Fibroblast of lung (primary cell): ENCODE data around the gene NIBAN1. TPM values are rescaled to one million over a fixed set of nuclear protein-coding genes. Genes with fewer than 3 reads are reported as not detected.

ENCODE experiments used
- DNase-seq, 2 donors: peaks; one replicate each; pipeline versions ENCODE4 v3.0.0 to v3.0.0-alpha.2; 2010; ENCODE audit warnings: low read depth in 2 of 2
- H2AFZ ChIP-seq: 2 replicates; pipeline ENCODE4 v1.5.1; 2012; ENCODE audit warnings: low read length, control low read depth, inconsistent platforms
- H3K27ac ChIP-seq: 2 replicates; pipeline ENCODE4 v1.5.1; 2011; ENCODE audit warnings: low read length, control low read depth; ENCODE audit not compliant: insufficient read depth
- H3K27me3 ChIP-seq: 2 replicates; pipeline ENCODE4 v1.5.1; 2011; ENCODE audit warnings: mild to moderate bottlenecking, low read length; ENCODE audit not compliant: control insufficient read depth, insufficient read depth
- H3K36me3 ChIP-seq: 2 replicates; pipeline ENCODE4 v1.5.1; 2011; ENCODE audit warnings: low read length; ENCODE audit not compliant: control insufficient read depth, insufficient read depth
- H3K4me1 ChIP-seq: 2 replicates; pipeline ENCODE4 v1.5.1; 2011; ENCODE audit warnings: low read length; ENCODE audit not compliant: control insufficient read depth, insufficient read depth; ENCODE audit errors: extremely low read depth
- H3K4me2 ChIP-seq: 2 replicates; pipeline ENCODE4 v1.5.1; 2011; ENCODE audit warnings: low read length, control low read depth; ENCODE audit not compliant: insufficient read depth; ENCODE audit errors: extremely low read depth
- H3K4me3 ChIP-seq, 4 experiments: fragments of 200-600 bp in 1 of 4; sonication (generic) in 1 of 4; replicated peaks in 1 of 4; 2 replicates each; pipeline ENCODE4 v1.5.1; 2011 to 2016; ENCODE audit warnings: low read length in 4 of 4, low read depth in 3 of 4, mild to moderate bottlenecking in 3 of 4, control low read depth in 2 of 4, inconsistent platforms in 1 of 4, mixed read lengths in 1 of 4; ENCODE audit not compliant: insufficient read depth in 1 of 4; ENCODE audit errors: control extremely low read depth in 1 of 4
- H3K79me2 ChIP-seq: 2 replicates; pipeline ENCODE4 v1.5.1; 2012; ENCODE audit warnings: mild to moderate bottlenecking, low read length, inconsistent platforms; ENCODE audit not compliant: control insufficient read depth, insufficient read depth
- H3K9ac ChIP-seq: 2 replicates; pipeline ENCODE4 v1.5.1; 2011; ENCODE audit warnings: mild to moderate bottlenecking, low read length, control low read depth; ENCODE audit not compliant: insufficient read depth
- H3K9me3 ChIP-seq: 2 replicates; pipeline ENCODE4 v1.5.1; 2012; ENCODE audit warnings: low read depth, low read length; ENCODE audit not compliant: control insufficient read depth, insufficient read depth
- H4K20me1 ChIP-seq: 2 replicates; pipeline ENCODE4 v1.5.1; 2011; ENCODE audit warnings: low read length; ENCODE audit not compliant: control insufficient read depth, insufficient read depth; ENCODE audit errors: extremely low read depth
- CTCF ChIP-seq, 2 donors: IDR thresholded peaks in 1 of 2; conservative IDR thresholded peaks in 1 of 2; 1 replicate in 1 of 2; 2 replicates in 1 of 2; pipeline ENCODE4 v1.5.1; 2011 to 2012; ENCODE audit warnings: low read length in 2 of 2, control low read depth in 1 of 2, inconsistent platforms in 1 of 2, low read depth in 1 of 2, mild to moderate bottlenecking in 1 of 2
- EZH2 ChIP-seq: IDR thresholded peaks from 2 replicates; pipeline ENCODE4 v1.5.1; 2012; ENCODE audit warnings: low read length, control low read depth, mild to moderate bottlenecking; ENCODE audit errors: missing control alignments
- polyA plus RNA-seq, 2 donors: library from polyadenylated mRNA; depleted of rRNA in 1 of 2; stranded (reverse) in 1 of 2; unstranded in 1 of 2; fragments of >200 nt; gene quantifications; 2 replicates each; pipeline ENCODE4 v1.2.1, GENCODE V29; 2011 to 2012; ENCODE audit warnings: missing spikeins in 1 of 2
- total RNA-seq: library from RNA; depleted of rRNA; stranded (reverse); fragments of >200 nt; gene quantifications from 2 replicates; pipeline ENCODE4 v1.2.1, GENCODE V29; 2014

Gene NIBAN1
- total and polyA plus RNA-seq, 2 donors (not counting 1 experiment from before 2014, with no cell fraction given), result 11.9 to 122 TPM

GRCh38 chr1:185016880-185017279, 42.6 kb upstream of the NIBAN1 start:
- H3K36me3 ChIP-seq, result no peaks in the 10 kb centered on the region
- no peaks in the 10 kb centered on the region for H3K79me2 ChIP-seq
- H3K9me3 ChIP-seq, result no peaks in the 10 kb centered on the region
- no peak overlapping the region for H3K9ac ChIP-seq
- H3K27me3 ChIP-seq, result no peaks in the 10 kb centered on the region
- TF ChIP-seq CTCF (conservative IDR thresholded peaks at IDR 0.05 in 1 of 2, IDR thresholded peaks at IDR 0.05 in 1 of 2; ENCODE audit: low read depth in 1 of 2, low read length in 2 of 2), result no peak
- no peak overlapping the region for H3K4me3 ChIP-seq
- peak in 1 of 2 donors; percentile 6 for DNase-seq
- H3K4me1 ChIP-seq, result peaks cover 5% of the 10 kb centered on the region
- H3K27ac ChIP-seq, result no peak overlapping the region
- H4K20me1 ChIP-seq, result no peaks in the 10 kb centered on the region
- H2AFZ ChIP-seq, result no peak overlapping the region
- H3K4me2 ChIP-seq, result no peak overlapping the region

DNA sequence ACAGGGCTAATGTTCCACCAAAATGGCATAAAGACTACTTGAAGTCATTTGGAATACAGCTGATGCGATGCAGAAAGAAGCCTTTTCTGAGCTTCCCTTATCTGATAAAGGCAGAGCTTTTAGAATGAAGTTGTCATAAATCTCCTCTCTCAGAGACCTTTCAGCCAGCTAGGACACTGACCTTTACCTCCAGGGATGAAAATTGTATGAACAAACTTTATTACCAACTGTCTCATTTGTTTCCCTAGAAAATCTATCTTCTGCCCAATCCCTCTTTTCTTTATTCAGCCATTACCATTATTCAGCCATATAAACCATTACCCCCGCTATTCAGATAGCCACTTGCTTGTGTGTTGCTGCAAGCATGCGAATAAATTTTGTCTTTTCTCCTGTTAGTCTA, 41.3 kb upstream of the NIBAN1 start:
- no peak overlapping the region for H2AFZ ChIP-seq
- H3K9me3 ChIP-seq, result no peaks in the 10 kb centered on the region
- TF ChIP-seq EZH2, result no peak
- no peak overlapping the region for H3K27ac ChIP-seq
- H3K9ac ChIP-seq, result no peak overlapping the region
- no peaks in the 10 kb centered on the region for H3K36me3 ChIP-seq
- H3K27me3 ChIP-seq, result no peaks in the 10 kb centered on the region
- H3K79me2 ChIP-seq, result no peaks in the 10 kb centered on the region
- H3K4me3 ChIP-seq, result no peak overlapping the region
- H3K4me2 ChIP-seq, result no peak overlapping the region
- H3K4me1 ChIP-seq, result peaks cover 5% of the 10 kb centered on the region
- no peak for DNase-seq
- no peaks in the 10 kb centered on the region for H4K20me1 ChIP-seq

DNA sequence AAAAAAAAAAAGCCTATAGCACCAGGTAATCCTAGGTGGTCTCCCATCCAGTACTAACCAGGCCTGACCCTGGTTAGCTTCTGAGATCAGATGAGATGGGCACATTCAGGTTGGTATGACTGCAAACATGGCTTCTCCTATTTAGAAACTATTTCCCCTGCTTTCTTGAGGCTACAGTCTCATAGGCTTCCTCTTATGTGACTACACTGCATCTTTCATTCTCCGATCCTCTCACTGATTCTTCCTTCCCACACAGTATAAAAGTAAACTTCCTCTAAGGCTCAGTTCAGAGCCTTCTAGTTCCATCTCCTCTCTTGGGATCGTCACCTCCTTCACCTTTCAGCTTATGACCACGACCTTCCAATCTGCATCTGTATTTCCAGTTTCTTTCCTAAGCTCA, 40.6 kb upstream of the NIBAN1 start:
- Histone ChIP-seq H3K4me2 (no peak overlapping the region), H4K20me1 (no peaks in the 10 kb centered on the region), H3K4me1 (peaks cover 5% of the 10 kb centered on the region), H3K27ac (no peak overlapping the region), H3K9ac (no peak overlapping the region), H3K4me3 (no peak overlapping the region), H3K27me3 (no peaks in the 10 kb centered on the region), H3K9me3 (no peaks in the 10 kb centered on the region), H2AFZ (no peak overlapping the region), H3K36me3 (no peaks in the 10 kb centered on the region), H3K79me2 (no peaks in the 10 kb centered on the region)
- no peak for TF ChIP-seq CTCF (conservative IDR thresholded peaks at IDR 0.05 in 1 of 2, IDR thresholded peaks at IDR 0.05 in 1 of 2; ENCODE audit: low read depth in 1 of 2, low read length in 2 of 2)
- TF ChIP-seq EZH2, result no peak
- DNase-seq, result no peak
